WI38 (cell line): Measurements from ENCODE around the gene THSD4.

Experiments used
- H3K4me3 ChIP-seq: 2 replicates; pipeline ENCODE4 v1.5.1; 2011; ENCODE audit warnings: low read depth, mild to moderate bottlenecking, control low read depth, low read length
- TF ChIP-seq, protein P1 (sequence below): IDR thresholded peaks from 2 replicates; pipeline ENCODE4 v1.5.1; 2012; ENCODE audit warnings: low read depth, mild to moderate bottlenecking, control low read depth, low read length

The THSD4 gene

GRCh38 chr15:71495398-71495780, 380.1 kb downstream of the THSD4 start:
- TF ChIP-seq, protein P1, sequence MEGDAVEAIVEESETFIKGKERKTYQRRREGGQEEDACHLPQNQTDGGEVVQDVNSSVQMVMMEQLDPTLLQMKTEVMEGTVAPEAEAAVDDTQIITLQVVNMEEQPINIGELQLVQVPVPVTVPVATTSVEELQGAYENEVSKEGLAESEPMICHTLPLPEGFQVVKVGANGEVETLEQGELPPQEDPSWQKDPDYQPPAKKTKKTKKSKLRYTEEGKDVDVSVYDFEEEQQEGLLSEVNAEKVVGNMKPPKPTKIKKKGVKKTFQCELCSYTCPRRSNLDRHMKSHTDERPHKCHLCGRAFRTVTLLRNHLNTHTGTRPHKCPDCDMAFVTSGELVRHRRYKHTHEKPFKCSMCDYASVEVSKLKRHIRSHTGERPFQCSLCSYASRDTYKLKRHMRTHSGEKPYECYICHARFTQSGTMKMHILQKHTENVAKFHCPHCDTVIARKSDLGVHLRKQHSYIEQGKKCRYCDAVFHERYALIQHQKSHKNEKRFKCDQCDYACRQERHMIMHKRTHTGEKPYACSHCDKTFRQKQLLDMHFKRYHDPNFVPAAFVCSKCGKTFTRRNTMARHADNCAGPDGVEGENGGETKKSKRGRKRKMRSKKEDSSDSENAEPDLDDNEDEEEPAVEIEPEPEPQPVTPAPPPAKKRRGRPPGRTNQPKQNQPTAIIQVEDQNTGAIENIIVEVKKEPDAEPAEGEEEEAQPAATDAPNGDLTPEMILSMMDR = no peak
- H3K4me3 ChIP-seq = no peak overlapping the region

DNA sequence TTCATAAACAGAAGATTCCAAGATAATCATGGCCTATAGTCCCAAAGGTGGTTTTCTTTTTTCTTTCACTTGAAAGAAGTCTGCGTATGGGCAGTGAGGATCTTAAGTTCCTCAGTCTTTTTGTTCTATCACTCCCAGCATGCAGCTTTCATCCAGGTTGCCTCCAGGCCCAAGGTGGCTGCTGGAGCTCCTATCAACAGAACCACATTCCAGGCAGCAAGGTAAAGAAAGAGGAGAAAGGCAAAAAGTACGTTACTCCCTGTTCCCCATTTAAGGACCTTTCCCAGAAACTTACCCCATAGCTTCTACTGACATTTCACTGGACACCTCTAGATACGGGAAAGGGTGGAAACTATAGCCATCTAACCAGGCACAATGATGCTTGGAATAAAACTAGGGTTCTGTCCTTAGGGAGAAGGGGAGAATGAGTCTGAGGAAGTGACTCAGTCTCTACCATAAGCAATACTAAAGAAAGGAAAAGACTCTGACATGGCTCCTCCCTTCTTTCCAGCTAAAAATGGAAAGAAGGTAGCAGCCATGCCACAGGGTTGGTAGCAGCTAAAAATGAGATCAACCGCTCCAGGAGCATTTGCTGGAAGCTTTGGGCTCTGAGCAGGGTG, 381.2 kb downstream of the THSD4 start:
- H3K4me3 ChIP-seq = no peak overlapping the region
- TF ChIP-seq, protein P1 = no peak

- H3K4me3 ChIP-seq = no peak overlapping the region
- TF ChIP-seq, protein P1 = no peak
These were observed 386.2 kb downstream of the THSD4 start for GRCh38 chr15:71501344-71502076.

GRCh38 chr15:71502077-71502432, 386.8 kb downstream of the THSD4 start:
- H3K4me3 ChIP-seq = no peak overlapping the region
- TF ChIP-seq, protein P1 = no peak

DNA sequence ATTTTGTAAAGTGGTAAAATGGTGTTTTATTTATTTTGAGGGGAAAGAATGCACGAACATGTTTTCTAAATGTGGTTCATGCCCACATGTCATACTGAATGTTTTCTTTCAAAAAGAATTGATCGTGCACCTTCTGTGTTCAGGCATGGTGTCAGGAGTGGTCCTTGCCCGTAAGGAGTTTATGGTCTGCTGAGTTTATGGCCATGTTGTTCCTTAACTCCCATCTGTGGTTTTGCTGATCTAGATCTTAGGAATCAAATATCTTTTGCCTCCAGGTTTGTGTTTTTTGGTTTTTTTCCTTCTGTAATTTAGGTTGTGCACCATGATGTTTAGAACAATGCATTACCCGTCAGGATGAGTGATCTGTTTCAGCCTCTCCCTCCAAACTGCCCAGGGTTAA, 390.7 kb downstream of the THSD4 start:
- TF ChIP-seq, protein P1 = no peak
- H3K4me3 ChIP-seq = no peak overlapping the region

DNA sequence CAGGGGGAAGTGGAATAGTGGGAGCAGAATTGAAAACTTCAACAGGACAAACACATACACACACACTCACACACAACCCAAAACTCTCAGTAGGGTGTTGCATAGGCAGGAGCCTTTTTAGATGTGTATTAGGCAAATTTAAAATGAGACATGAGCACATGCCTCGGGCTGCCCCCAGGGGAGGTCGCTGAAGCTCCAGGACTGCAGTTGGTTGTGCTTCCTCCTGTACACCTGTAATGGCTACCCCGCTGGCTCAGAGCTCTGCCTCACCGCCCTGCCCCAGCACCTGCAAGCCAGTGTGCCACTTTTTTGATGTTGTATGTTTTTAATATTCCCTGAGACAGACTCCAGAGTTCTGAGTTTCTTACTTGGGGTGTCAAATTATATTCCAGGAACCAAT, 391.7 kb downstream of the THSD4 start:
- H3K4me3 ChIP-seq = no peak overlapping the region
- TF ChIP-seq, protein P1 = no peak

DNA sequence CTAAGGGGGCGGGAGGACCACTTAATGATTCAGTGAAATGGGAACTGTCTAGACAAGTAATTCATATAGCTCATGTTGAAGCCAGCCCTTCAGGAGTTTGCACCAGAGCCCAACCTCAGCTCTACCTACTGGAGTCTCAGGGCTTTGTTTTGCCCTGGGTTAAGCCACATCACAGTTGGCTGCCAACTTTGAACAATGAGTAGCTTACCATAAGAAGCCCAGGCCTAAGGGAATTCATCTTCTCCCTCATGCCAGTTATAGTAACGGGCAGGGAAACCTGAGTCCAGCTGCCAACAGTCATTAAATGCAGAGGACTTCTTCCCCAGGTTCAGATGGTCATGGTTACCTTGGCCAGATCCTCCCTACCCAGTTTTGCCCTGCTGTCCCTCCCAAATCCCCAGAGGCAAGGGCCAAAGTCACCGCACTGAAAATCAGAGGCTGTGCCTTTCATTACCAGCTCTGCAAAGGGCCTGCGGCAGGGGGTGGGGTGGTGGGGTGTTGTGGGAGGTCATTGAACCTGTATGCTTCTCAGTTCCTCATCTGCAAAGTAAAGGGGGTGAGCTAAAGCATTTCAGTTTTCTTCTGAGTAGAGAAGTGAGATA, 392.9 kb downstream of the THSD4 start:
- TF ChIP-seq, protein P1 = no peak
- H3K4me3 ChIP-seq = no peak overlapping the region
